A673 (cell line): ENCODE measurements around the gene ABCB9. TPM values are rescaled to one million over a fixed set of nuclear protein-coding genes. Genes with fewer than 3 reads are reported as not detected.

Experiments
- BruUV-seq: library from RNA; stranded (reverse); fragments of 400-500 nt; replicated peaks from 2 replicates; lab custom pipeline; 2021; lab: Mats Ljungman, UMichigan
- CTCF ChIA-PET: fragments of 300-600 bp; sonication (Branson Sonifier 250); formaldehyde crosslinking; loops from one replicate; lab custom pipeline; 2022; ENCODE audit warnings: antibody characterized with exemption; lab: Charles Lee
- POLR2A ChIA-PET: fragments of 300-600 bp; sonication (Branson Sonifier 250); formaldehyde crosslinking; loops from one replicate; lab custom pipeline; 2022; ENCODE audit warnings: antibody characterized with exemption; ENCODE audit not compliant: low non-redundant PET; lab: Charles Lee
- DNase-seq: peaks from one replicate; pipeline ENCODE4 v3.0.0-alpha.2; 2015; ENCODE audit warnings: low spot score
- H3K27ac ChIP-seq: fragments of 200-600 bp; sonication (generic); 2 replicates; pipeline ENCODE4 v1.5.1; 2016; ENCODE audit warnings: mixed run types, low read depth, mild to moderate bottlenecking, mixed read lengths, antibody characterized with exemption, low read length; ENCODE audit not compliant: poor library complexity, severe bottlenecking
- H3K27me3 ChIP-seq: fragments of 200-600 bp; sonication (generic); replicated peaks from 2 replicates; pipeline ENCODE4 v1.6.1; 2017; ENCODE audit warnings: mixed run types, low read depth, mild to moderate bottlenecking, mixed read lengths, antibody characterized with exemption, low read length; ENCODE audit not compliant: insufficient read depth, poor library complexity
- H3K36me3 ChIP-seq: fragments of 200-600 bp; sonication (generic); 2 replicates; pipeline ENCODE4 v1.6.1; 2016; ENCODE audit warnings: mixed run types, mild to moderate bottlenecking, mixed read lengths, antibody characterized with exemption, low read length; ENCODE audit not compliant: insufficient read depth, poor library complexity, severe bottlenecking
- H3K4me1 ChIP-seq: fragments of 200-600 bp; sonication (generic); 2 replicates; pipeline ENCODE4 v1.6.1; 2017; ENCODE audit warnings: mixed run types, mild to moderate bottlenecking, mixed read lengths, antibody characterized with exemption, low read length; ENCODE audit not compliant: insufficient read depth, poor library complexity, severe bottlenecking
- H3K4me3 ChIP-seq: fragments of 200-600 bp; sonication (generic); 2 replicates; pipeline ENCODE4 v1.5.1; 2016; ENCODE audit warnings: low read depth, mixed run types, mild to moderate bottlenecking, mixed read lengths, low read length; ENCODE audit not compliant: poor library complexity, severe bottlenecking
- H3K9me3 ChIP-seq: fragments of 200-600 bp; sonication (generic); 2 replicates; pipeline ENCODE4 v1.6.1; 2016; ENCODE audit warnings: mixed run types, low read depth, mild to moderate bottlenecking, mixed read lengths, antibody characterized with exemption, low read length; ENCODE audit not compliant: poor library complexity, severe bottlenecking
- EZH2 ChIP-seq: fragments of 200-600 bp; sonication (generic); IDR thresholded peaks from 2 replicates; pipeline ENCODE4 v1.6.1; 2017; ENCODE audit warnings: borderline replicate concordance, low read depth, mild to moderate bottlenecking, mixed read lengths, antibody characterized with exemption, low read length; ENCODE audit not compliant: poor library complexity, severe bottlenecking
- intact Hi-C: fragments of 100-400 bp; cut with micrococcal nuclease; formaldehyde crosslinking; loops from one replicate; pipeline ENCODE4 v1.10.0; 2022; ENCODE audit not compliant: unreplicated experiment
- total RNA-seq: library from RNA; stranded (reverse); gene quantifications from 2 replicates; pipeline ENCODE4 v1.2.3, GENCODE V29; 2021
- TF ChIP-seq, protein P1 (sequence below): fragments of 300-800, 200-600 bp; sonication (generic); conservative IDR thresholded peaks from 2 replicates; pipeline ENCODE4 v1.5.1; 2017; ENCODE audit warnings: low read depth, mild to moderate bottlenecking, antibody characterized with exemption, low read length, moderate library complexity, mixed read lengths

ABCB9 gene
- total RNA-seq, 1 experiment from 2014 or later, result 8.9 TPM

DNA sequence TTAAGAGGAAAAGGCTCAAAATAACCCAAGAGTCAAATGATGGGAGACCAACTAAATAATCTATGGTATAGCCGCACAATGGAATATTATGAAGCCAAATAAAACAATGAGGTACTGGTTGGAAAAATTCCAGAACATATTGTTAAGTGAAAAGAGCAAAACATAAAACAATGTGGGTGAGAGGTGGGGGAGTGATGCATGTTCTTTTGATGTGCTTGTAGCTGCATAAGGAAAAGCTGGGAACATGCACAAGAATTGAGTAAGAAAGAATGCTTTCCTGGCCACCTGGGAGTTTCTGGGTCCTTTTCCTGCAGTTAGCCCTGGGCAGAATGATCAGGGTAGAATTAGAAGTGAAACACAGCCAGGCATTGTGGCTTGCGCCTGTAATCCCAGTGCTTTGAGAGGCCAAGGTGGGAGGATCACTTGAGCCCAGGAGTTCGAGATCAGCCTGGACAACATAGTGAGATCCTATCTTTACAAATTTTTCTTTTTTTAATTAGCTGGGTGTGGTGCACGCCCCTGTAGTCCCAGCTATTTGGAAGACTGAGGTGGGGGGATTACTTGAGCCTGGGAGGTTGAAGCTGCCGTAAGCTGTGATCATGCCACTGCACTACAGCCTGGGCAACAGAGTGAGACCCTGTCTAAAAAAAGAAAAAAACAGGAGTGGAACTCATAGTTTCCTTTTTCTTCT lies 7.9 kb downstream of the ABCB9 start:
- no peak overlapping the region for H3K4me3 ChIP-seq
- no peak overlapping the region for H3K27ac ChIP-seq
- POLR2A ChIA-PET, result no interaction called here
- no TSS peak for BruUV-seq
- CTCF ChIA-PET, result no interaction called here
- H3K27me3 ChIP-seq, result no peaks in the 10 kb centered on the region
- no peaks in the 10 kb centered on the region for H3K4me1 ChIP-seq
- DNase-seq, result no peak
- no peaks in the 10 kb centered on the region for H3K9me3 ChIP-seq
- H3K36me3 ChIP-seq, result peaks cover 9% of the 10 kb centered on the region
- intact Hi-C loops, result no loop called here
- TF ChIP-seq, protein P1, sequence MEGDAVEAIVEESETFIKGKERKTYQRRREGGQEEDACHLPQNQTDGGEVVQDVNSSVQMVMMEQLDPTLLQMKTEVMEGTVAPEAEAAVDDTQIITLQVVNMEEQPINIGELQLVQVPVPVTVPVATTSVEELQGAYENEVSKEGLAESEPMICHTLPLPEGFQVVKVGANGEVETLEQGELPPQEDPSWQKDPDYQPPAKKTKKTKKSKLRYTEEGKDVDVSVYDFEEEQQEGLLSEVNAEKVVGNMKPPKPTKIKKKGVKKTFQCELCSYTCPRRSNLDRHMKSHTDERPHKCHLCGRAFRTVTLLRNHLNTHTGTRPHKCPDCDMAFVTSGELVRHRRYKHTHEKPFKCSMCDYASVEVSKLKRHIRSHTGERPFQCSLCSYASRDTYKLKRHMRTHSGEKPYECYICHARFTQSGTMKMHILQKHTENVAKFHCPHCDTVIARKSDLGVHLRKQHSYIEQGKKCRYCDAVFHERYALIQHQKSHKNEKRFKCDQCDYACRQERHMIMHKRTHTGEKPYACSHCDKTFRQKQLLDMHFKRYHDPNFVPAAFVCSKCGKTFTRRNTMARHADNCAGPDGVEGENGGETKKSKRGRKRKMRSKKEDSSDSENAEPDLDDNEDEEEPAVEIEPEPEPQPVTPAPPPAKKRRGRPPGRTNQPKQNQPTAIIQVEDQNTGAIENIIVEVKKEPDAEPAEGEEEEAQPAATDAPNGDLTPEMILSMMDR, result no peak
- TF ChIP-seq EZH2, result no peak

DNA sequence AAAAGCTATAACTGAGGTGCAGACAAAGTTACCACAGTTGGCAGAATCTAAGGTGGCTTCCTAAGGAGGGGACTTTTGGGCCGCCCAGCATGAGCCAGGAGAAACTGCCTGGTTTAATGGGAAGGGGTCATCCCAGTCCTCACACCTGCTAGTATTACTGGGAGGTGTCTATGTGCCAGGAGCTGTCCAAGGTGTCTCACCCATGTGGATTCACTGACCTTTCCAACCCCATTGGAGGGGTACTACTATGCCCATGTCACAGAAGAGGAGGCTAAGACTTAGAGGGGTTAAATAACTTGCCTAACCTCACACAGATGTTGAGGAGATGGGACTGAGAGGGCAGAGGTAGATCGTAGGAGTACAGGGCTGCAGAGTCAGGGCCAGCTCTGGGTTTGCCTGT lies 10.2 kb downstream of the ABCB9 start:
- no peak for DNase-seq
- CTCF ChIA-PET, result interaction anchor here (0.7 kb wide), 1 partner anchor 85 kb away, joined by 3 read pairs; no protein-coding TSS in a partner anchor
- no peak for TF ChIP-seq EZH2
- TF ChIP-seq, protein P1, result no peak
- no TSS peak for BruUV-seq
- POLR2A ChIA-PET, result no interaction called here
- Histone ChIP-seq H3K27me3 (no peaks in the 10 kb centered on the region), H3K9me3 (no peaks in the 10 kb centered on the region), H3K4me1 (no peaks in the 10 kb centered on the region), H3K27ac (no peak overlapping the region), H3K36me3 (peaks cover 9% of the 10 kb centered on the region), H3K4me3 (no peak overlapping the region)
- intact Hi-C loops, result no loop called here

DNA sequence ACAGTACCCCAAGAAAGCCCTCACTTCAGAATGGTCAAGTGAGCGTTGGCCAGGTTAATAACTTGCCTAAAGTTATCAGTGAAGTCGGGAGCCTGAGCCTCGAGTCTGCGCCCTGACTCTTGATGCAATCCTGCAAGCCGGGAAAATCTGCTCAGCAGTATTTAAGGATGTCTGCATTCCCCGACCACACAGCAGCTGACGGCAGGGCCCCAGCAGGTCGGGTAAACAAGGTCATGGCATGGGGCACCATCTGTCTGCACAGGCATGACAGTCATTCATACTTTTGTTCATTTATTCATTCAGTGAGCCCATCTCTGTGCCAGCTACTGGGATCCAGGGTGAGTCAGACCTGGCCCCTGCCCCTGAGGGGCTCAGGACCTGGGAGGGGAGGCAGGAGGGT lies 11.1 kb downstream of the ABCB9 start:
- no peaks in the 10 kb centered on the region for H3K9me3 ChIP-seq
- POLR2A ChIA-PET, result no interaction called here
- intact Hi-C loops, result no loop called here
- no peaks in the 10 kb centered on the region for H3K27me3 ChIP-seq
- CTCF ChIA-PET, result no interaction called here
- no peak for DNase-seq
- H3K4me3 ChIP-seq, result no peak overlapping the region
- TF ChIP-seq EZH2, result no peak
- TF ChIP-seq, protein P1, result no peak
- no TSS peak for BruUV-seq
- no peaks in the 10 kb centered on the region for H3K4me1 ChIP-seq
- peaks cover 8% of the 10 kb centered on the region for H3K36me3 ChIP-seq
- no peak overlapping the region for H3K27ac ChIP-seq
